PFSK-1 (cell line): ENCODE data around the gene CDK5RAP1.

Experiments used
- FOXP2 ChIP-seq: optimal IDR thresholded peaks from 2 replicates; pipeline ENCODE3; 2011; ENCODE audit warnings: borderline replicate concordance, control low read depth, inconsistent platforms; ENCODE audit not compliant: insufficient read depth; ENCODE audit errors: extremely low read length, extremely low read depth
- POLR2AphosphoS5 ChIP-seq: IDR thresholded peaks from 2 replicates; pipeline ENCODE4 v1.6.1; 2012; ENCODE audit warnings: low read depth, mild to moderate bottlenecking, control low read depth, low read length, moderate library complexity
- SIN3A ChIP-seq: IDR thresholded peaks from 2 replicates; pipeline ENCODE4 v1.6.1; 2012; ENCODE audit warnings: mild to moderate bottlenecking, low read length, moderate library complexity, borderline replicate concordance; ENCODE audit not compliant: insufficient read depth
- TAF1 ChIP-seq: IDR thresholded peaks from 2 replicates; pipeline ENCODE4 v1.6.1; 2012; ENCODE audit warnings: low read length, control low read depth, borderline replicate concordance; ENCODE audit not compliant: insufficient read depth
- TF ChIP-seq, protein P1 (sequence below), 2 experiments: IDR thresholded peaks; 2 replicates each; pipeline versions ENCODE4 v1.6.1 to v1.8.0; 2011 to 2012; ENCODE audit warnings: low read depth in 2 of 2, low read length in 2 of 2, control low read depth in 1 of 2, inconsistent platforms in 1 of 2, mild to moderate bottlenecking in 1 of 2, moderate library complexity in 1 of 2; ENCODE audit not compliant: insufficient read depth in 1 of 2

The CDK5RAP1 gene

DNA sequence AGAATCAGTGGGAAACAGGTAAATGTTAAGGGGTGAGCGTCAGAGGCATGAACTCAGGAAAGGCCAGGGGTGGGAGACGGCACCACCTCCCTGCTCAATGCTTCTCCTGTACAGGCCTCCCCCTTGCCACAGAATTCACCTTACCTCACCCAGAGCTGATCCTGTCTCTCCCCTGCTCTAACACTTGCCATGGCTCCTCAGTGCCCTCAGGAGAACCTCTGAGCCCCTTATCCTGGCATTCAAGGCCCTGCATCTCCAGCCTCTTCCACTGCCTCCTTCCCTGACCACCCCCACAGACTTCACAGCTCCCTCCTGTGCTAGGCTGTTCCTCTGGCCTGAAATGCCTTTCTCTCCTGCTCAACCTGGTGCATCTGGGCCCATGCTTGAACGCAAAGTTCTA is 84.4 kb downstream of the CDK5RAP1 start:
- no peak for TF ChIP-seq SIN3A
- no peak for TF ChIP-seq POLR2AphosphoS5
- TF ChIP-seq, protein P1, sequence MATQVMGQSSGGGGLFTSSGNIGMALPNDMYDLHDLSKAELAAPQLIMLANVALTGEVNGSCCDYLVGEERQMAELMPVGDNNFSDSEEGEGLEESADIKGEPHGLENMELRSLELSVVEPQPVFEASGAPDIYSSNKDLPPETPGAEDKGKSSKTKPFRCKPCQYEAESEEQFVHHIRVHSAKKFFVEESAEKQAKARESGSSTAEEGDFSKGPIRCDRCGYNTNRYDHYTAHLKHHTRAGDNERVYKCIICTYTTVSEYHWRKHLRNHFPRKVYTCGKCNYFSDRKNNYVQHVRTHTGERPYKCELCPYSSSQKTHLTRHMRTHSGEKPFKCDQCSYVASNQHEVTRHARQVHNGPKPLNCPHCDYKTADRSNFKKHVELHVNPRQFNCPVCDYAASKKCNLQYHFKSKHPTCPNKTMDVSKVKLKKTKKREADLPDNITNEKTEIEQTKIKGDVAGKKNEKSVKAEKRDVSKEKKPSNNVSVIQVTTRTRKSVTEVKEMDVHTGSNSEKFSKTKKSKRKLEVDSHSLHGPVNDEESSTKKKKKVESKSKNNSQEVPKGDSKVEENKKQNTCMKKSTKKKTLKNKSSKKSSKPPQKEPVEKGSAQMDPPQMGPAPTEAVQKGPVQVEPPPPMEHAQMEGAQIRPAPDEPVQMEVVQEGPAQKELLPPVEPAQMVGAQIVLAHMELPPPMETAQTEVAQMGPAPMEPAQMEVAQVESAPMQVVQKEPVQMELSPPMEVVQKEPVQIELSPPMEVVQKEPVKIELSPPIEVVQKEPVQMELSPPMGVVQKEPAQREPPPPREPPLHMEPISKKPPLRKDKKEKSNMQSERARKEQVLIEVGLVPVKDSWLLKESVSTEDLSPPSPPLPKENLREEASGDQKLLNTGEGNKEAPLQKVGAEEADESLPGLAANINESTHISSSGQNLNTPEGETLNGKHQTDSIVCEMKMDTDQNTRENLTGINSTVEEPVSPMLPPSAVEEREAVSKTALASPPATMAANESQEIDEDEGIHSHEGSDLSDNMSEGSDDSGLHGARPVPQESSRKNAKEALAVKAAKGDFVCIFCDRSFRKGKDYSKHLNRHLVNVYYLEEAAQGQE (IDR thresholded peaks at IDR 0.05; ENCODE audit: insufficient read depth in 1 of 2, low read depth in 2 of 2, low read length in 2 of 2), result no peak
- no peak for TF ChIP-seq FOXP2
- TF ChIP-seq TAF1, result no peak

DNA sequence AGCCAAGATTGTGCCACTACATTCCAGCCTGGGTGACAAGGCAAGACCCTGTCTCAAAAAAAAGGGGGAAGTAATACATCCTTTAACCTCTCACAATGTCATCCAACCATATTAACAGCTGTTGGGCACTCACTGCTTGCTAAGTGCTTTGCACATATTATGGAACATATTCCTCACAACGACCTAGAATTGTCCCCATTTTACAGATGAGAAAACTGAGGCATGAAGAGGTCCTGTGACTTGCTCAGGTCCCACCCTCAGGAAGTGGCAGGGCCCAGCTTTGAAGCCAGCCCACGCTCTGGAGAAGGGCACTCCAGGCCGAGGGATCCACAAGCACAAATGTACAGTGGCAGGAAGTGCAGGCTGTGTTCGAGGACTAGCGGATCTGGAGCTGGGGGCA is 85.0 kb downstream of the CDK5RAP1 start:
- TF ChIP-seq FOXP2 (no peak), SIN3A (no peak), TAF1 (no peak), POLR2AphosphoS5 (no peak)
- TF ChIP-seq, protein P1 (IDR thresholded peaks at IDR 0.05; ENCODE audit: insufficient read depth in 1 of 2, low read depth in 2 of 2, low read length in 2 of 2), result no peak

DNA sequence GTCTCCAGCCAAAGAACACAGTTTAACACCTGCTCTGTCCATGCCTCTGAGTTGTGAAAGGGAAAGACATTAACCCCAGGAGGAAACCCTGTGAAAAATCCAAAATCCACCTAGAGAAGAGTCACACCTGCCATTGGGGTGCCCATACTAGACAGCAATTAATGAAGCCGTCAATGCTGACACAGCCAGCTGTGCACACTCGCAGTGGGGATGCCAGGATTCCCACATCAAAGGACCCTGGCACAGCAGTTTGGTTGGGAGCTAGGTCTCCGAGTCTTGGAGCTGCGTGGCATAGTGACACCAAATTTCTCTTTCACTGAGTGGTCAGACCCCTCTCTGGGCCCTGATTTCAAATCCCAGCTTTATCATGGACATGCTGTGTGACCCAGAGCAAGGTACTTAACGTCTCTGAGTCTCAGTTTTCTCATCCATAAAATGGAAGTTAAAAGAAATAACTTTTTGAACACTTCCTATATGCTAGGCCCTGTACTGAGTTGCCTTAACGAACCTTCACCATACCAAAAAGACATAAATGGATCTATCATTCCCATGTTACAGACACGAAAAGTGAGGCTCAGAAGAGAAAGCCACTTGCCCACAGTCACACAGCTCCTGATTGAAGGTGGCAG is 87.5 kb downstream of the CDK5RAP1 start:
- no peak for TF ChIP-seq FOXP2
- TF ChIP-seq POLR2AphosphoS5, result no peak
- no peak for TF ChIP-seq SIN3A
- TF ChIP-seq, protein P1 (IDR thresholded peaks at IDR 0.05; ENCODE audit: insufficient read depth in 1 of 2, low read depth in 2 of 2, low read length in 2 of 2), result no peak
- TF ChIP-seq TAF1, result no peak

DNA sequence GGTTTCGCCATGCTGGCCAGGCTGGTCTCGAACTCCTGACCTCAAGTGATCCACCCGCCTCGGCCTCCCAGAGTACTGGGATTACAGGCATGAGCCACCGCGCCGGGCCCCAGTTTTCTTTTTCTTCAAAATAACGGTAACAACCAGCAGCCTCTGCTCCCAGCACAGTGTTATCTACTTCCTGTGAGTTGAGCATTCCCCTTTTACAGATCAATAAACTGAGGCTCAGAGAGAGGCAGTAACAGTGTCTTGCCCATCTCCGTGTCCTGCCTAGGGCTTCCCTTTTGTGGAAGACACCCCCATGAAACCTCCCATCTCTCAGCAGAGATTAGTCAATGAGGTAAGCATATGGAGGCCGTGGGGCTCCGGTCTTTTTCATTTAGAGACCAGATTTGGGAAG is 88.7 kb downstream of the CDK5RAP1 start:
- TF ChIP-seq SIN3A (no peak), TAF1 (no peak), POLR2AphosphoS5 (no peak), FOXP2 (no peak)
- TF ChIP-seq, protein P1 (IDR thresholded peaks at IDR 0.05; ENCODE audit: insufficient read depth in 1 of 2, low read depth in 2 of 2, low read length in 2 of 2), result no peak

DNA sequence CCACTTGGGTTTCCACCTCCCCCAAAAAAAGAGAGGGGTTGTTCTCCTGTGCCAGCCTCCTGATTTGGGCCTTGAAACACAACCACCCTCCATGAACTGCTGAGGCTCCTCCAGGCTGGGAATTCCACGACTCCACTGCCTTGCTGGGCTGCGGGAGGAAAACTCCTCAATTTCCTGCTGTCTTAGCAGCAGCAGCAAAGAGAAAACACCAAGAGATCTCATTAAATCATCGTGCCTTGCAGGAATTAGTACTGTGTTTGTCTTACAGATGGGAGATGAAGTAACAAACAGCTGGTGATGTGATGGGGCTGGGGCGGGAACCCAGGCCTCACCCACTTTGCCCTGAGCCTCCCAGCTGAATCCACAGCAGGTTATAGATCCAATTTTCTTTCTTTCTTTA is 89.3 kb downstream of the CDK5RAP1 start:
- TF ChIP-seq FOXP2, result no peak
- no peak for TF ChIP-seq POLR2AphosphoS5
- TF ChIP-seq TAF1, result no peak
- TF ChIP-seq SIN3A, result no peak
